ENCODE results near the gene OR6A2.

- TF ChIP-seq POLR2A (IDR thresholded peaks at IDR 0.05) (no peak), CTCF (IDR thresholded peaks at IDR 0.05) (no peak)
Observed at GRCh38 chr11:6843670-6844069, 44.2 kb upstream of the OR6A2 start.
